ENCODE measurements around the gene PRKN.

PRKN gene

GRCh38 chr6:161344626-161345025 is 1382.9 kb downstream of the PRKN start:
- no peak for ATAC-seq

GRCh38 chr6:161342039-161342438 is 1385.5 kb downstream of the PRKN start:
- no peak for ATAC-seq
- no peak for TF ChIP-seq ZC3H10 (CRISPR knock-in tag; IDR thresholded peaks at IDR 0.05)
- TF ChIP-seq TOX (CRISPR knock-in tag; IDR thresholded peaks at IDR 0.05; ENCODE audit: borderline replicate concordance) = no peak
- TF ChIP-seq TCF4 (CRISPR knock-in tag; IDR thresholded peaks at IDR 0.05; ENCODE audit: borderline replicate concordance) = no peak
- TF ChIP-seq ZFP30 (CRISPR knock-in tag; IDR thresholded peaks at IDR 0.05) = no peak
- TF ChIP-seq ARNTL (CRISPR knock-in tag; IDR thresholded peaks at IDR 0.05; ENCODE audit: borderline replicate concordance, low read depth) = no peak
- TF ChIP-seq BACH2 (CRISPR knock-in tag; IDR thresholded peaks at IDR 0.05; ENCODE audit: borderline replicate concordance) = no peak
- no peak for TF ChIP-seq ESRRG (CRISPR knock-in tag; IDR thresholded peaks at IDR 0.05)
- TF ChIP-seq POU6F1 (CRISPR knock-in tag; IDR thresholded peaks at IDR 0.05; ENCODE audit: borderline replicate concordance, low read depth) = no peak
- TF ChIP-seq RARB (CRISPR knock-in tag; IDR thresholded peaks at IDR 0.05) = no peak

More at GRCh38 chr6:161344626-161345025, 1382.9 kb downstream of the PRKN start:
- TF ChIP-seq CSRNP3 (CRISPR knock-in tag; IDR thresholded peaks at IDR 0.05) (no peak), CREB5 (CRISPR knock-in tag; IDR thresholded peaks at IDR 0.05; ENCODE audit: low read depth) (no peak), GLIS3 (CRISPR knock-in tag; IDR thresholded peaks at IDR 0.05) (no peak), SNAI2 (CRISPR knock-in tag; IDR thresholded peaks at IDR 0.05) (no peak), ZC3H10 (CRISPR knock-in tag; IDR thresholded peaks at IDR 0.05) (no peak), PPARA (CRISPR knock-in tag; IDR thresholded peaks at IDR 0.05; ENCODE audit: borderline replicate concordance) (no peak), TCF4 (CRISPR knock-in tag; IDR thresholded peaks at IDR 0.05; ENCODE audit: borderline replicate concordance) (no peak), PATZ1 (CRISPR knock-in tag; IDR thresholded peaks at IDR 0.05; ENCODE audit: borderline replicate concordance) (no peak), CSDC2 (CRISPR knock-in tag; IDR thresholded peaks at IDR 0.05) (no peak), ZFP3 (CRISPR knock-in tag; IDR thresholded peaks at IDR 0.05) (no peak), ARNTL (CRISPR knock-in tag; IDR thresholded peaks at IDR 0.05; ENCODE audit: borderline replicate concordance, low read depth) (no peak), POU6F1 (CRISPR knock-in tag; IDR thresholded peaks at IDR 0.05; ENCODE audit: borderline replicate concordance, low read depth) (no peak), ZNF8 (CRISPR knock-in tag; IDR thresholded peaks at IDR 0.05) (no peak), BACH2 (CRISPR knock-in tag; IDR thresholded peaks at IDR 0.05; ENCODE audit: borderline replicate concordance) (no peak), TSHZ2 (CRISPR knock-in tag; IDR thresholded peaks at IDR 0.05) (no peak), ZNF565 (CRISPR knock-in tag; conservative IDR thresholded peaks at IDR 0.05; ENCODE audit: low read depth) (no peak), ZNF70 (CRISPR knock-in tag; IDR thresholded peaks at IDR 0.05) (no peak)

Measured in SK-N-SH treated with all-trans-retinoic acid at 6 μM for 48 hours (cell line).